GM18873 (cell line): ENCODE measurements around the gene SOX6.
"Not testable (repeated sequence)": the region's sequence is repeated elsewhere in the genome, so short reads cannot be mapped to it uniquely, and the experiment has no call there.

ENCODE experiments used
- ATAC-seq: cut with Tn5 transposase; IDR thresholded peaks from one replicate; pipeline ENCODE4 v1.9.1; 2021; ENCODE audit warnings: mild to moderate bottlenecking, moderate library complexity, moderate number of reproducible peaks; ENCODE audit not compliant: unreplicated experiment, low FRiP score

Gene SOX6

GRCh38 chr11:15922745-15923144 lies 433.6 kb downstream of the SOX6 start:
- not testable (repeated sequence) for ATAC-seq

GRCh38 chr11:15920856-15921629 lies 435.3 kb downstream of the SOX6 start:
- no peak for ATAC-seq

- ATAC-seq = no peak
Observed at GRCh38 chr11:15918674-15919073, 437.7 kb downstream of the SOX6 start.

- no peak for ATAC-seq
Observed at GRCh38 chr11:15918212-15918611, 438.1 kb downstream of the SOX6 start.
